HG03095 (cell line): ENCODE results near the gene SERPINB3.
"Not testable (repeated sequence)": the region's sequence is repeated elsewhere in the genome, so short reads cannot be mapped to it uniquely, and the experiment has no call there.

Experiments used
- ATAC-seq: cut with Tn5 transposase; IDR thresholded peaks from one replicate; pipeline ENCODE4 v1.9.1; 2021; ENCODE audit warnings: moderate library complexity; ENCODE audit not compliant: unreplicated experiment

SERPINB3 gene

GRCh38 chr18:63648241-63648640, 13.5 kb downstream of the SERPINB3 start:
- no peak for ATAC-seq

GRCh38 chr18:63646936-63647335, 14.8 kb downstream of the SERPINB3 start:
- ATAC-seq = no peak

GRCh38 chr18:63644694-63645093, 17.0 kb downstream of the SERPINB3 start:
- not testable (repeated sequence) for ATAC-seq

- ATAC-seq = not testable (repeated sequence)
Observed at GRCh38 chr18:63644142-63644541, 17.6 kb downstream of the SERPINB3 start, which contains the start of gene SERPINB4. TSS of gene SERPINB4 (minus strand) at chr18:63644256. CDS start at chr18:63643577, 679 bp downstream.

GRCh38 chr18:63642668-63643356, 18.9 kb downstream of the SERPINB3 start:
- ATAC-seq = not testable (repeated sequence)

GRCh38 chr18:63641157-63641680, 20.5 kb downstream of the SERPINB3 start:
- not testable (repeated sequence) for ATAC-seq

- ATAC-seq = no peak
Observed at GRCh38 chr18:63637703-63638102, 24.0 kb downstream of the SERPINB3 start.

GRCh38 chr18:63627819-63628218, 33.9 kb downstream of the SERPINB3 start:
- no peak for ATAC-seq

- no peak for ATAC-seq
Observed at GRCh38 chr18:63626431-63626830, 35.3 kb downstream of the SERPINB3 start.

GRCh38 chr18:63624863-63625262, 36.8 kb downstream of the SERPINB3 start:
- no peak for ATAC-seq

- ATAC-seq = no peak
Observed at GRCh38 chr18:63619661-63620060, 42.0 kb downstream of the SERPINB3 start.

GRCh38 chr18:63617915-63618234, 43.8 kb downstream of the SERPINB3 start:
- ATAC-seq = no peak

- ATAC-seq = peak; percentile 76
Observed at GRCh38 chr18:63617049-63617914, 44.4 kb downstream of the SERPINB3 start.

- ATAC-seq = no peak
Observed at GRCh38 chr18:63613420-63613819, 48.3 kb downstream of the SERPINB3 start.

GRCh38 chr18:63606526-63606925, 55.2 kb downstream of the SERPINB3 start:
- ATAC-seq = no peak
